DMS 273 (cell line): ENCODE results near the gene FRYL.

Experiments
- DNase-seq: peaks from one replicate; lab custom pipeline; 2025; ENCODE audit not compliant: unreplicated experiment; lab: John Stamatoyannopoulos, UW

Gene FRYL

DNA sequence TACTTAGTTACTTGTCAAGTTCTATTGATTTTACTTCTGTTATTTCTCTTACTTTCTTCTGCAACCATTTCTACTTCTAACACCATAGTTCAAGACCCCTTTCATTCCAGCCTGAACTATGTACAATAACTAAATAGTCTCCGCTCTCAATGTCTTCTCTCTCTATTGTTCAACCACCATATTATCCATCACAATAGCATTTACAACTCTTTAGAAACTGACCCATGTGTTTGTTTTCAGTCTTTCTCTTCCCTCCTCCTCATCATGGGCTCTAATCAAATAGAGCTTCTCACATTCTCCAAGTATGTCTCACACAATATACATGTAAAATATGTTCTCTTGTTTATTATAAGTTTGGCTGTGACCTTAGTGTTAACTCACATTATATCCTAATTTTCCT, 146.4 kb downstream of the FRYL start:
- DNase-seq = no peak

DNA sequence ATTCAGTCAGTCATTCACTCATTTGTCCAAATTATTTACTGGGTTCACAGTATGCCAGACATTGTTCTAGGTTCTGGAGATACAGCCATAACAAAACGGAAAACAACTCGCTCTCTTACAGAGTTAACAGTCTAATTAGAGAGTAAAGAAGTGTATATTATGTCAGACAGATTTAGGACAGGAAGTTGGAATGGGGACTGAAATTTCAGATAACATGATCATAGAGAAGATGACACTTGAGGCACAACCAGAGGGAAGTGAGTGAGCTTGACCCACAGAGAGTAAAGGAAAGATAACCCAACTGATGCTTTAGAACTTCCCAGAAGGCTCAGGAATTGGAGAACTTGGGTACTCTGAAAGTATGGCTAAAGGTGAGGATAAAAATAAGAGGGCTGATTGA, 150.6 kb downstream of the FRYL start:
- DNase-seq = no peak

DNA sequence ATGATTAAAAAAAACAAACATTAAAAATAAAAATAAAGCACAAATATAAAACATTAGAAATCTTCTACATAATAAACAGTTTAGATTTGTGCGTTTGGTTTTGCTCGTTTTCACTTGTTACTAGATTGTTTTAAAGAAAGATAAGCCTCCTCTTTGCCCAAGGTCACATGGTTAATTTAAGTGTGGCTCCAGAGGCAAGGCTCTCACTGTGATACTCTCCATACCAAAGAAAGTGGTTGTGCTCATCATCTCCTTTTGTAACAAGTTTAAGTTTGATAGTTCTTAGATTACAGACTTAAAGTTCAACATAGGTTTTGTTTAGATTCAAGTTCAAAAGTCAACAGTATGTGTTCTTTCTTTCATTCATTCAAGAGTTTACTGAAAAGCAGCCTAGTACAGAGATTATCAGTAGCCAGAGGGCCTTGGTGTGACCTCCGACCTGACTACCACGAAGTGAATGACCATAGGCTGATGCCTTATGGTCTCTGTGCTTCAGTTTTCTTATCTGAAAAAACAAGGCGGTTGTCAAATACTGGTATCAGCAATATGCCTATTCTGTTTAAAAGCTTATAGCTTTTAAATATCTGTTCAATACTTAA, 156.8 kb downstream of the FRYL start:
- DNase-seq = no peak

DNA sequence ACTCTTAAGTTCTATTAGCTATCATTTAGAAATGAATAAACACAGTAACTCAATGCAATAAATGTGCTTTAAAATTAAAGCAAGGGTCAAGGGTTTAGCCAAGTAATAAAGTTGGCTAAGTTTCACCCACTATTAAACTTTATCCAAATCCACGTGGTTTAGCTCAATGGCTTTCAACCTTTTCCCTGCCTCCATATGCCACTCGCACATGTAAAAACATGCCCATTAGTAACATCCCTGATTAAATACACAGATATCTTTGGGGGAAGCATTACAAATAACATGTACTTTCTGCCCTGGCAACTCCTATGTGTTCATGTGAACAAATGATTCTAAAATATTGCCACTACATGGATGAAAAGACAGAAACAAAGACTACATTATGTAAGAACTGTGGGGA, 159.2 kb downstream of the FRYL start:
- DNase-seq = peak; percentile 35

DNA sequence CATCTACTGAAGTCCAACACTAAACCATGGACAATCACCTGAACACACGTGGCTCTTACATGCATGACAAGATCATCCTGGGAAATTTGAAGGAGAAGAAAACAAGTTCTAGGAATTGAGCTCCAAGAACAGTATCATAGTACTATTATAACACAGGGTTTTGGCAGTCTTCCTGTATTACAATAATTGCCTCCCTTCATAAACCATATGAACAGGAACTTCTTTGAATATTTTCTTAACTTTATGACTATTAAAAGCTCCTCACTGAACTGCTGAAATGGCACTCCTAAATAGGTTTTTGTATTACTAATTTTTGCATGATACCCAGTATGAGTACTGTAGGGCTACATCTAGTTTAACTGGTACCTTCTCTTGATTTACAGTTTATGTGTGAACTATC, 160.0 kb downstream of the FRYL start:
- no peak for DNase-seq

DNA sequence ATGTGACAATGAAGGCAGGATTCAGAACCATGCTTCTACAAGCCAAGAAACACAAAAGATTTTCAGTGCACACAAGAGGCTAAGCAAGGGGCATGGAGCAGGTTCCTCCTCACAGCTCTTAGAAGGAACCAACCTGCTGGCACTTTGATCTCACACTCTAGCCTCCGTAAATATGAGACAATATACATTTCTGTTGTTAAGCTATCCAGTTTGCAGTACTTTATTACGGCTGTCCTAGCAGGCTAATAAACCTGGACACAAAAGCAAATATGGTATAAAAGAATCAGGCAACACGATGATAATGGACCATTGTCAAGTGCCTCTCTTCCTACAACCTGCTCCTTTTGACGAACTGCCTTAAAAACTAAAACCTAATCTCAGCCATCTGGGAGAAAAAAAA, 175.6 kb downstream of the FRYL start:
- DNase-seq = no peak

DNA sequence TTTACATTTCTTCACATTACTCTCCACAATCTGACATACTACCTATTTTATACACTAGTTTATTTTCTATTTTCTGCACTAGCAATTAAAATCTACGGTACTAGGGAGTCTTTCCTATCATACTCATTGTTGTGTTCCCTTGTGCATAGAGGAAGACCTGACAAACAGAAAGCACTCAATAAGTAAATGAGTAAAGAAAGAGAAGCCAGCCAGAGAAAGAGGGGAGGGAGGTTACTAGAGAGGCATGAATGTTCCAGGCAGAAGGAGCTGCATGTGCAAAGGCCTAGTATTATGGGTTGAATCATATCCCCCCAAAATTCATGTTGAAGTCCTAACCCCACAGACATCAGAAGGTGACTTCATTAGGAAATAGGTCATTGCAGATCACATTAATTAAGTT, 176.0 kb downstream of the FRYL start:
- DNase-seq = no peak

DNA sequence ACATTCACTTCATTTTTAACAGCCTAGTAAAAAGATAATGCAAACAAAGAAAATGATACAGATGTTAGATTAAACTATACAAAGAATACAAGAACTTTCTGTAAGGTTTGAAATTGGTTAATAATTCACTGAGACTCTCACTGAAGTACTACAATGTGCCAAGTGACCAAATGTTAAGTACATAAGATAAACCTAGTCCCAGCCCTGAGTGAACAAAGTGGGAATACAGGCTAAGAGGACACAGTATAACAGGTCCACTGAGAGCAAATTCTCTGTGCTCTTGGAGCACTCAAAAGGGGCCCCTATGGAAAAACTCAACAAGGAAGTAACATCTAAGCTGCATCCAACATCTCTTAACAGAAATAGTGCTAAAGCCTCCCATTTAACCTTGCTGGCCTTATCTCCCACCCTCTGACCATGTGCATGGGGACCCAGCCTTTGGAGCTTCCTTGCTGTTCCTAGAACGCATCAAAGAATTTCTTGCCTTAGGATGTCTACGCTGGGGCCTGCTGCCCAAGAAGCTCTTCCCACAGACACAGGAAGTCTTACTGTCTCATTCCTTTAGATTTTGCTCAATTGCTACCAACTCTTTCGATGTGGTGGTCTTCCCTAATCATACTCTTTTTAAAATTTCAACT, 176.6 kb downstream of the FRYL start:
- no peak for DNase-seq

DNA sequence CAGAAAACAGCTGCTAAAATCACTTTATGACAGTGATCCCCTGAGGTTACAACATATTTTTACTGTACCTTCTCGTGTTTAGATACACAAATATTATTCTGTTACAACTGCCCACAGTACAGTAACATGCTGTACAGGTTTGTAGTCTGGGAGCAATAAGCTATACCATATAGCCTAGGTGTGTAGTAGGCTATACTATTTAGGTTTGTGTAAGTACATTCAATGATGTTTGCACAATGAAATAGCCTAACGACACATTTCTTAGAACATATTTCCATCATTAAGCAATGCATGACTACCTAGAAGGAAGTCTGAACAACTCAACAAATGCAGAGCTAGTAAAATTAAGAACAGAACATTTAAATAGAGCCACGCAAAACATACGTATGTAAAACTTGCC, 177.3 kb downstream of the FRYL start:
- no peak for DNase-seq

DNA sequence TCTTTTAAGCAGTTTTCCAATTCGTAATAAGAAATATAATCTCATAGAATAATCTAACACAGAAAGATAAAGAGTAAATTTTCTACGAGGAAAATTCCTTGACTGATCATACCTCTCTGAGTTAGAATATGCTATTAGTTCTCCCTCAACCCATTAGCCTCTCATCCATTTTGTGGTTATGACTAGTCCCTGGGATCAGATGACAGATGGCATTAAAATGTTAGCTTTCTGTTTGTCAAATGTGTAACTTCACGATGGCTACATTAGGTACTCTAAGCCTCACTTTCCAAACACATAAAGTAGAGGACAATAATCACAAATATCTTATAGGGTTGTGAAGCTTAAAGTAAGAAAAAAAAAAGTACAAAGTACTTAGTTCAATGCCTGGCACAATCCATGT, 177.9 kb downstream of the FRYL start:
- peak; percentile 27 for DNase-seq

DNA sequence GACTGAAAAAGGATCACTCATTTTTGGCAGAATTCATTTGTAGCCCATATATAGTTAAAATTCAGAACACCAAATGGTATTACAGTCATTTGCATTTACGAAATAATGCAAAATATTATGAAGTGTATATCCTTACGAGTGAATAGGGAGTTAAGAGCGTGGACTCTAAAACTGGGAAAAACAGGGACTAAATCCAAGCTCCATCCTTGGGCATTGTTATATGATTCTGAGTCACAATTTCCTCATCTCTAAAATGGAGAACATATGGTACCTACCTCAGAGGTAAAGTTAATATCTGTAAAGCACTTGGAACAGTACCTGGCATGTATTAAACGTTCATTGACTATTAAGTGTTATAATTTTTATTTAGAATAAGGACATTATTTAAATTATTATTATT, 183.7 kb downstream of the FRYL start:
- no peak for DNase-seq

DNA sequence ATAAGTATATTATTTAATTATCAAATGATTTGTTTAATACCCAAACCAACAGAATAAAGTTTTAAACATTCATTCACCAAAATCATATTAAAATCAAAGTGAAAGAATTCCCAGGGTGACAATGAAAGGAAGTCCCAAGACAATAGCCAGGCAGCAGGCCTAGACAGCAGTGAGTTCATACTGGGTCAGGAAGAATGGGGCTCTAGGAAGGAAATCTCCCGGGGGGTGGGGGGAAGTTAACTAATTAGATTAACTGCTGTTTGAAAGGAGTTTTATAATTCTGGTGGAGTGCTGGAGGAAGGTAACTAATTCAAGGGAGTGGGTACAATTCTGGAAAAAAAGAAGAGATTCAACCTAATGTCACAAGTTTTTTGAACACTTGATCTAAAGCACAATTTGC, 185.9 kb downstream of the FRYL start:
- no peak for DNase-seq

DNA sequence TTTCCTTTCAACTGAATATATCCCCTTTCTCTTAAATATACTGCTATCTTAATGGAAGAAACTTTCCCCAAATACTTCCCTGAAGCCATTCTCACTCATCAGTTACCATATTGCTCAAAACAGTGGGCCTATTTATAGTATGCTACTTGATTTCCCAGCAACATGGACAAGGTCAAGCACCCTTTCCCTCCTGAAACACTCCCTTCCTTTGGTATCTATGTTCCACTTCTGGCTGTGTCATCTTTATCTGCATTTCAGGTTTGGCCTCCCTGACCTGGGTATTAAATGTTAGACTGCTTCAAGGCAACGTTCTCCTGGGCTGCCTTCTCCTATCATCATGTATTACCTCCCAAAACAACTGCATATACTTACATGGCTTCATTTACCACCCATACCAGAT, 188.7 kb downstream of the FRYL start:
- no peak for DNase-seq

DNA sequence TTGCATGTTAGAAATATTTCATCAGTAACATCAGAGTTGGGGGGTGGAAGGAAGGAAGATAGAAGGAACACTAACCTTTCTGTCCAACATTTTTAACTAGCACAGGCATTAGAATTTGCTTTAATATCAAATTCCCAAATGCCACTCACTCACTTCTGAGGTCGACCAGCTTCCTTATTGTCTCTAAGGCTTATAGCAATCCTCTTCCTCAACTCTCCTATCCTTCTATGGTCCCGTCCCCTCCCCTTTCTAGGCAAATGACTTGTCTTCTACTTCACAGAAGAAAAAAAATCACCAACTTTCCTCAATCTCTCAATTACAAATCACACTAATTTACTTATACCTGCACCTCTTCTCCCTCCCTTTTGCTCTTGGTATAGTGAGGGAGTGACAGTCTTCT, 189.2 kb downstream of the FRYL start:
- DNase-seq = no peak

DNA sequence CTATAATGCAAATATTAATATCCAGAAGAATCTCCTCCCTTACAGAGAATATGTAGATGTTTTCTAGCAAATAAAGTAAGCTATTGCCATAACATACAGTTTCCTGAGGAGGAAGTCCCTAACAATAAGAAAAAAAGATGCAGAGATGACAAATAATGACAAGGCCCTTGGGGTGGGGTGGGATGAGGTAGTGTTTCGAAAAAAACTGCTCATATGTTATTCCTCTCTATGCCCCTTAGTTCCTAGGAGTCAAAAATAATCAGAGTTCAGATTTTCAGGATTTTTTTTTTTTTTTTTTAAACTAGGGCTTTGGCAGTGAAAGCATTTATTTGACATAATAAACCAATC, 191.0 kb downstream of the FRYL start:
- no peak for DNase-seq

DNA sequence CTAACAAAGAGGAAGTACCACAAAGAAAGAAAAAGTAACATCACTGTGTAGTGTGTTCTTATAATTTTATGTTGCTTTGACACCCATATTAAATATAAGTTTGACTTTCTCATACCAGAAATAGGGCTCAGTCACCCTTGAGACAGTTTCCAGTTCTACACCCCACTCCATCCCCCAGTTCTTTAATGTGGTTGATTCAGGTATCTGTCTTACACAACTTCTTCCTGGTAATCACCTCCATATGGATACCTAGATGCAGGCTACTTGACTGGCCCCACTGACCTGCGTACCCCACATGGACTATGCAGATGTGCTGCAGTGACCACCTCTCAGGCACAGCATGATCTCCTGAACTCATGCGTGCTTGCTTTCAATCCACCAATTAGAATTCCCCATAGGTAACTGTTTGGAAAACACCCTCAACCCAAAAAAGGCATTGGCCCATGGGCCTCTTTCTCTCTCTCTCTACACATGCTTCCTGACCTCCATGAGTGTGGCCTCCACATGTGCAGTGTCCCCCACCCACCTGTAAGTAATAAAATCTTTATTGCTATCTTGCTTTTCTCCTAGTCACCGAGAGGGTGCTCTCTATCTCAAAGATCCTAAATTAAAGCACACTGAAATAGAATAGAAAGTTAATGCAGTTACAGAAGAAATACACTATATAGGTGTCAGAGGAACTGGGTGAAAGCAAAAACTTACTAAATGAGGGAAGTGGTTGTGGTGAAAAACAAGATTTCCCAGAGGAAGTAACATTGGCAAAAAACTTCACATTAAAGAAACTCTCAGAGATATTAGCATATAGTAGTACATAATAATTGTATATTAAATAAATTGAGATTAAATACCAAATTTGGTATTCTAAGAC, 191.6 kb downstream of the FRYL start:
- DNase-seq = no peak

DNA sequence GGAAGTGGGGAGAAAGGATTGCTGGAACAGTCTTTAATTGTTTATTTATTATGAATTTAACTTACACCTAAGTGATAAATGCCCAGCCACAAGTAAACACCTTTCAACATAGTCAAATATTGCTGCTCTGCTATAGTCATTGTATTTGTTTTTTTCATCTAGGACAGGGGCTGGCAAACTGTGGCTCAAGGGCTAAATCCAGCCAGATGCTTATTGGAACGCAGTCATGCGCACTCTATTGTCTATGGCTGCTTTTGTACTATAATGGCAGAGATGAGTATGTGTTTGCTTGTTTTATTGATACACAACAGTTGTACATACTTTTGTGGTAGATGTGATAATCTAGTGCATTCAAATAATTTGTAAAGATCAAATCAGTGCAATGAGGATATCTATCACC, 194.7 kb downstream of the FRYL start:
- no peak for DNase-seq

DNA sequence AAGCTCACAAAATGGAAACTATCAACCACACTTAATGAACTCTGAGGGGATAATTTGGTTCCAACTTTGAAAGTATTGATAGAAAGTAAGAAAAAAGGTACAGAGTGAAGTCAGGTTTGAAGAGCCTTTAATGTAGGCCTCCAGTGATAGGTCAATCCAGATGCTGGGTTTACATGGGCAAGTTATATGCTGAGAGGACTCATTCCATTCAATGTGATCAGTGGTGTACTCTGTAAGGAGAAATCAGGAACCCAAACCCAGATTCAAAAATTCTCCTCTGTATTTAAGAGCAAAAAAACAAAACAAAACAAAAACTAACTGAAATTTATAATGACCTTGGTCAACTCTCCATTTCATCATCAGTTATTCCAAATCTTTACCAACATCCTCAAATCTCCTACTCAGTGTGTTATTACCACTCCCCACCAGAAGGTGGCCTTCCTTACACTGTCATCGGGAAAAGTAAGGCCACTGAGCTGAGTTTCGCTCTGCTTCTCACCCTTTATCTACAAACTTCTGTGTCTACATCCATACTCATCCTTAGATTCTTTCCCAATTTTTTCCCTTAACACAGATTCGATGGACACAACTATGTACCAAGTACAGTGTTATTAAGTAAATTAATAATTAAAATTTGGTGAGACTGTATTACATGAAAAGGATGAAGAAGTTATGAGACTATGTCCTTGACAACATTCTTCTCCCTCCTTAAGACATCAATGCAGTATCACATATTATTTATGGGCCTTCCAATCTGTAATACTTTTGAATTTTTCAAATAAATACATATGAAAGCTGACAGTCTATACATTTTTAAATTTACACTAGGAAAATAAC, 201.7 kb downstream of the FRYL start:
- peak; percentile 69 for DNase-seq

DNA sequence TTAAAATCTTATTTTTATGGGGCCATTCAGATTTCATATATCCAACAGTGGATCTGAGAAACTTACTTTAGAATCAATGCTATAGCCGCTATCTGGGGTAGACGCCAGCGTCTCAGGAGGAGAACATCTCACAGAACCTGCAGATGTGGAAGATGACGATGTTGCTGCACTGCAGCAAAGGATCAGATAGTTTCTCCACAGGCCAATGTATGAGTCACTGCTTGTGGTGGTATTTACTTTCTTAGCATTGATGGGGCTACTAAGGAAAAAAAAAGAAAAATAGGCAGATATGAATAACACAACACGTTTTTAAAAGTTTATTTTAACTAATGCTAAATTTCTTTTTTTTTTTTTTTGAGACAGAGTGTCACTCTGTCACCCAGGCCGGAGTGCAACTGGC, 204.1 kb downstream of the FRYL start:
- no peak for DNase-seq

DNA sequence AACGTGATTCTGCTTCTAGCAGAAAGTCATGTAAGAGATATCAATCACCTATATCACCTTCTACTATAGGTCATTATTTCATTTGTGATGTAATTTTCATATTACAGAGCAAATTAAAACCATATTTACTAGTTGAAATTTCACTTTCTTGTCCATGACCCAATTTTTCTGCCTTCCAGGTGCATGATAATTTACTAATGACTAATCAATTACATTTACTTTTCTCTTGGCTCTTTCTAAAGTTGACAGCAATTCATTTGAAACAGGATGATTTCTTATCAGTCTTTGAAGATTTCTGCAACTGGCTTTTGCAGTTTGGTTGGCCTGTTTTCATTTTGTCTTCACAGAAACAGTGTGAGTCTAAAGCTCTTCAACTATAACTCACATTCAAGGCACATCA, 208.6 kb downstream of the FRYL start:
- DNase-seq = no peak

DNA sequence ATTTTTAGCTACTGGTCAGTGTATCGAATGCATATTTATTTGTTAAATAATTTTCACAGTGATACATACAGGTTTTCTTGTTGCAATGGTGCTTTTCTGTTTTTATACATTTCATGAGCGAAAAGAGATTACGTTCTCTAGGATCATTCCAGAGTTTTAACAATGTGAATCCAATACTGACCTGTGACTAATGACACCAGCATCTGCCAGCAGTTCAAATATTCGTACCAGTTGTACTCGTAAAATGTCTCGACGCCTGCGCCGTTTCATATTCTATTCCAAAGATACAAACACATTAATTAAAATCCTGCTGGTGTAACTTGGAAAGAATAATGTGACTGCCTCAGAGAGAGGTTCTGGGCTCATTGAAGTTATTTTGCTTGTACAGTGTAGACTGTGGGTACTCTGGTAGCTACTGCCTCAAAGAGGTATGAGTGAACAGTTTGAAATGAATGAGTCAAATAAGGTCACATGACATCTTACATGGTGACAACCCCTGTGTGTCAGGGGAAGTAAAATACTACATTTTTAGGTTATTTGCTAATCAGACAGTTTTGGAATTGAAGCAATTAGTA, 209.3 kb downstream of the FRYL start:
- DNase-seq = no peak
